Measurements from ENCODE around the gene FMN1.

FMN1 gene

DNA sequence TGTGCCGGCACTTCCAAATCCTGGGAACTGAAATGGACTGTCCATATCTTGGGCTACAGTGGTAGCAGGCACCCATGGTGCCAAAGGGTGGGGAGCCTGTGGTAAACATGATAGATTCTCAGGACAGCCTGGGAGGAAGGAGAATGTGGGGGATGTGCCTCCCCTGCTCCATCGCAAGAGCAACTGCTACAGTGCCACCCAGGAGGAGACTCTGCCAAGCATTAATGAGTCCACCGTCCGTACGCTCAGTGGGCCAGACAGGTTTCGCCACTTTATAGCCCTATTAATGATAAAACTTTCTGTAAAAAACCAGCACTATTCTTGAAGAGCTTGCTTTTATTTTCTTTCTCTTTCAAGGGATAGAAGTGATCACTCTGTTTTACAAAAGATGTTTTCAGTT, 75.2 kb downstream of the FMN1 start:
- no peak for DNase-seq

DNA sequence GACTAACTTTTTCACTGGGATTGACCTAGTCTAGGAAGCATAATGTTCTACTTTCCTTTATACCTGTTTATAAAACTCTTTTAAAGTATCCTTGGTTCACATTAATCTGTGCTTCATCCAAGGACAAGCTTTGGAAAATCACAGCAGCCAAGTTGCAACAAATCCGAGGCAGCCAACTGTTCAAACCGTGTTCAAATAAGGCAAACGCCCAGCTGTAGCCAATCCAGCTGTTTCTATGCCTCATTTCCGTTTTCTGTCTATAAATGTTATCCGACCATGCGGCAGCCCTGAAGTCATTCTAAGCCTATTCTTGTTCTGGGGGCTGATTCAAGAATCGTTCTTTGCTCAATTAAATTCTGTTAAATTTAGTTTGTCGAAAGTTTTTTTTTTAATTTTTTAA, 78.3 kb downstream of the FMN1 start:
- no peak for DNase-seq

DNA sequence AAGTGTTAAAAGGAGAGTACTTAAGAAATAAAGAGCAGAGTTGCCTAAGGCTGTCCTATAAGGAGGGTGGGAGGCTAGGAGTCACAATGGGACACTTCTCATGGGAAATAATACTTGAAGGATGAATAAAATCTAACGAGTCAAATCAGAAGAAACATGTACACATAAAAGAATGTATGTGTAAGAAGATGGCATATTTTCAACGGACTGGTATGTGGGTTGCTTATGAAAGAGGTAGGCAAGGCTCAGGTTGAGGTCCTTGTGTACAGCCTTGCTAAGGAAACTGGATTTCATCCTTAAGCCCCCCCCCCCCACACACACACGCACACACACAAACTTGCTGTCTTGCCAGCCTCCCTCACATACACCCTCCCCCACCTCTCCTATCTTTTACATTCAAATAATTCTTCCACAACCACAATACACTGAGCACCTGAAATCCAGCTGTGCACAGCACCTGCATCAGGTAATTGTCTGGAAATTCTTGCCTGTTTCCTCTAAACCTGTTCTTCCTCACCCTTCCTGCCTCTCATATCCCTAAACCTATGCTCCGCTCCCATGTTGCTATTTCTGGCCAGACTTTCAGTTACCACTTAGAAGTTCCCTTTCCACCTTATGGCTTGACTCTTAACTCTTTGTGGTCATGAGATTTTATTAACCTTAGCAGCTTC, 79.2 kb downstream of the FMN1 start:
- DNase-seq, result no peak

DNA sequence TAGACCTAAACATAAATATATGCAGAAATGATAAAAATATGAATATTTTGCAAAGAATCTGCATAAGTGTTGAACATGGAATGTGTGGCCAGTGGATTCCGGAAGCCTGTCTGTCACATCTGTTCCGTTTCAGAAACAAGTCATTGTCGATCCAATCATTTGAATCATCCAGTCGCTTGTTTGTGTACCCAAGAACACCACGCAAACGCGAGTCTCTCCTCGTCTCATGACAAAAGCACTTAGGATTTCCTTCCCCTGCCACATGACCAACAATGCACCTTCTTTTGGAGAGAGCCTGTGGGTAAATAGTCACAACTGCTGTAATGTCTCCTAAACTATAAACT, 80.2 kb downstream of the FMN1 start:
- DNase-seq, result no peak

DNA sequence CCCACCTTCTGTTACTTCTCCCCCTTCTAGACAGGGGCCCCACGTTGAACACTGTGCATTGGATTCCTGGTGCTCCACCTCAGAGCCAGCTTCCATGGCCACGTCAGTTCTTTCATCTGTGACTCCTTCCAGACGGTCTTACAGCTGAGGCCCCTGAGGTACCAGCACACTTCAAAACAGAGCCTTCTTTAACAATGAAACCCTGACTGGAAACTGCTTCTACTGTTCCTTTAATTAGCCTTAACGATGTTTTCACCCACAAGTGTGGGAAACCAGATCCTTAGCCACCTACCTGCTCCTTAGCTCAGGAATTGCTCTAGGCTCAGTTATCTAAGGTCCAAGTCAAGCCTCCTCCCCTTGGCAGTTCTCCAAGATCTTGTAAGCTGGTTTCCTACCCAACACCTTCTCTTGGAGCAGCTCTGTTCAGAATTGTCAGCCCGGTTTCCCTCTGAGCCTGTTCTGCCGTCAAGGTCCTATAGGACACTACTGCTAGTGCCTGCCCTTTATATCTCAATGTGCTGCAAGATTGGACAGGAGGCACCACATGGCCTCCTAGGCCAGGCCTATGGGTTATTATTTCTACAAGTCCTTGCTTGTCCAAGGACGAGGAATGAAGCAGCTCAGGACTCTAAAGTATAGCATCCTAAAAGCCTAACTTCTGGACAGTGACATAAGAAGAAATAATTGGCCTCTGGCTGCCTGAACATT, 80.7 kb downstream of the FMN1 start:
- DNase-seq, result no peak

DNA sequence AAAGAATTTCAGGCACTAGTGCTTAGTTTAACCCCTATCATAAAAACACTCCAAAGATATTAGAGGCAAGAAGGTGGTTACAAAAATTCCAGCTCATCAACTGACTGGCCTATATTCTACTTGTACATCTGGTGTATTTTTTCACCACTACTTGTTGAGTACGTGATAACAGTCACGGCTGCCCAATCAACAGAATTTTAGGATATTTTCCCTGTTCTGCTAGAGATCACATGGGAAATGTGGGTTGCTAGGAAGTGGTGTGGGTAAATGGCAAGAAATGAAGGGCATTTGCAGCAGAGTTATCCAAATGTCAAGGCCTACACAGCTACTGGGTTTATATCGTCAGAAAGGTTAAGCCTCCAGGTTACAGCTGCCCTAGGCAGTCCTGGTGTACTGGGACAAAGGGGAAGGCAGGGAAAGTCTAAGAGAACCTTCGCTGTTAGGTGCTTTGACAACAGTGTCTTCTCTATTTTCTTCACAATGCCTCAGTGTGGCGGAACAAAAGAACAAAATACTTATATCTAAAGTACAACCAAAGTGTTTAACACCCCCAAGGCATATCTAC, 81.9 kb downstream of the FMN1 start:
- DNase-seq, result no peak

DNA sequence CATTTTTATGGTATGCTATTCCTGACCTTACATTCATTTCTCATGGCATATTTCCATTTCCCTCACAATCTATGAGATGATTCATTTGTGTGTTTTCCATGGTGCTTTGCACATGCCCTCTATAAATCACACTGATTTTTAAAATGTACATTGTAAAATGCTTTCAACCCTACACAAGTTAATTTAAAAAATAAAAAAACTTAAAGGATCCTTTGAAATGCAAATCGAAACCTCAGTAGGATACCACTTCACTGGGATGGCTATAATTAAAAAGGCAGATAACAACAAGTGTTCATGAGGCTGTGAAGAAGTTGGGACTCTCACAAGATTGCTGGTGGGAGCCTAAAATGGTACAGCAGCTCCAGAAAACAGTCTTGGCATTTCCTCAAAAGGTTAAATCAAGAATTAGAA, 83.5 kb downstream of the FMN1 start:
- DNase-seq, result no peak

DNA sequence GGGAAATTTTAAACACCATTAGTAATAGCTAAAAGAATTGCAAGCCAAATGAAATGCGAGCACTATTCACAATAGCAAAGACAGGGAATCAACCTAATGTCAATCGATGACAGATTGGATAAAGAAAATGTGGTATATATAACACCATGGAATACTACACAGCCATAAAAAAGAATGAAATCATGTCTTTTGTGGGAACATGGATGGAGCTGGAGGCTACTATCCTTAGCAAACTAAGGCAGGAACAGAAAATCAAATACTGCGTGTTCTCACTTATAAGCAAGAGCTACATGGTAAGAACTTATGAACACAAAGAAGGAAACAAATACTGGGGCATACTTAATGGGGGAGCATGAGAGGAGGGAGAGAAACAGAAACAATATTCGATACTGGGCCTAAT, 85.2 kb downstream of the FMN1 start:
- no peak for DNase-seq

DNA sequence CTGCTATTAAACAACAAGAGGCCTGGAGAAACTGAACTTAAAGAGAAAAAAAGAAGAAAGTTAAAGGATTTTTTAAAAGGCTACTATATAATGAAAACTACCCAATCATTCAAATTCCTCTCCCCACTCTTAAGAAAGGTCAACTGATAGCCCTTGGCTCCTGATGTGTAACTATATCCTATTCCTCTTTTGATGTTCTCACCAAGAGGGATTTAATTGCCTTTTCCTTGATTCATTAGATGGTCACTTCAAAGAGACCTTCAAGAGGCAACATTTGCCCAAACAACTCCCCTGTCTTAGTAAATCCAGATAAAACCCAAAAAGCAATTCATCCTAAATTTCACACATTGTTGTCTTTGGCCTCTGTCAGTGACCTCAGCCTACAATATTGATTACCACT, 86.0 kb downstream of the FMN1 start:
- DNase-seq, result no peak

DNA sequence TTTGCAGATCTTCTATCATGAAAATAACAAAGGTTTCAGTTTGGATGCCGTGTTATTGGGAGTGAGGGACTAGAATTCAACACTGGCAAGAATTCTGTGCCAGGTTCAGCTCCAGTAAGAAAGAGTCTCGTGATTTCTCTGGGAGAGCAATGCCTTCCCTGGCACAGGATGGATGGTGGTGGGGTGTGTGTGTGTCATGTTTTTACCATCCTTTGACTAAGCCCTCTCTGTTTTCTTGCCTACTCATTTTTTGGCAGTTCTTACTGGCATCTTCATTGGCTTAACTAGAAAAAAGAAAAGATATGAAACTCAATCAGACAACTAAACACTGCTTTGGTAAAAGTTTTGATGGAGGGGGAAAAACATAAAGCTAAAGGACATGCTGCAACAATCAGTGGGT, 86.6 kb downstream of the FMN1 start:
- DNase-seq, result no peak

DNA sequence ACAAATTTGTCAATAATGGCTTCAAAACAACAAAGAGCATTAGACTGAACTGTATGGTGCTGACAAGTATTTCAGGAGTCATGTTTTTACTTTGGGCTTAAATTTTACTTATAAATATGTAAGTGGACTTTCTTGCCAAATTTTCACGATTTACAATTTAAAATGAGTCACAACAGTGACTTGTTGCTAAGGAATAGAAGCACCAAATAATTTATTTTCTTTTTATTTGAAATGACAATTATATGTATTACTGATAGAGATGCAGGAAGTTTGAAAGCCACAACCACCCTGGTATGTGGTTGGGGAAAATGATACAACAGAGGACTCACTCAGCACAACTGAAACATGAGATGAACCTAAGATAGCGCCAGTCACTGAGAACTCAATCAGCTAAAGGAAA, 90.3 kb downstream of the FMN1 start:
- DNase-seq, result peak in 1 of 2 donors; percentile 30

DNA sequence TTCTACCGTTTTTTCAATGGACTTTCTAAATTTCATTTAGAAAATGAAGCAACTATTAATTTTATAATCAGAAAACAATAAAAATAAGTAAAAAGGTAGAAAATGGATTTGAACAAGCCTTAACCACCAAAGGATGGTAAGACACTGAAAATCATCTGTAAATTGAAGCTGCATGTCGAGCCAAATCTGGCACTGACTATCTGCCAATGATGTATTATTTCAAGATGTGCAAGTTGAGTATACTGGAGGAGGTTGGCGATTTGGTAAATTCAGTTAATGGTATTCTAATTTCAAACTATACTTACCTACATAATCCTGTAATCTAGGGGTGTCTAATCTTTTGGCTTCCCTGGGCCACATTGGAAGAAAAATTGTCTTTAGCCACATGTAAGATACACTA, 93.5 kb downstream of the FMN1 start:
- DNase-seq, result no peak

DNA sequence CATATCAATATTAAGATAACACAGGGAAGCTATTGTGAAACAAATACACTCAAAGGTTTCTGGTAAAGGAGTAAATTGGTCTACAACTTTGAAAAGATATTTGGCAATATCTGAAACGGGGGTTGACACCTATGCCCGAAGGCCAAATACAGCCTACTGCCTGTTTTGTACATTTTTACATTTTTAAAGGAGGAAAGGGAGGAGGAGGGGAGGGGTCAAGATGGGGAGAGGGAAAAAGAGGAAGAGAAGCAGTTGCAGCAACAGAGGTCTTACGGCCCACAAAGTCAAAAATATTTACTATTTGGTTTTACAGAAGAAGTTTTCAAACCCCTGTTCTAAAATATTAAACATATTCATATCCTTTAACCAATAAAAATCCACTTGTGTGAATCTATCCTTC, 94.2 kb downstream of the FMN1 start:
- DNase-seq, result no peak

DNA sequence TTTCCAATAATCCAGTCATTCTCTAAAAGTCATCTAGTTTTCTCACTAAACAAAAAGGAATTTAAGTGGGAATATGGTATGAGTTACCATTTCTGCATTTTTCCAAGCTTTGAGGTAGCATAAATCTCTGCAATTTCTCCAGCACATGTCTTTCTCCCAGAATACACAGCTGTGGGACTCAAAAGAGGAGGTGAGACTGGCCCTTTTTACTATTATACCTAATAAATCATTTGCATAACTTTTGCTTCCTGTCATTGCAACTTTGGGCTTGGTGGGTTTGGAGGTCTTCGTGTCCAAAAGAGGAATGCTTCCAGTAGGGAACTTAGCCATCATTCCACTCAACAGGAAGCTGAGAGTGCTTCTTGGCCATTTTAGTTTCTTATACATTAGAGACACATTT, 94.8 kb downstream of the FMN1 start:
- DNase-seq, result no peak

DNA sequence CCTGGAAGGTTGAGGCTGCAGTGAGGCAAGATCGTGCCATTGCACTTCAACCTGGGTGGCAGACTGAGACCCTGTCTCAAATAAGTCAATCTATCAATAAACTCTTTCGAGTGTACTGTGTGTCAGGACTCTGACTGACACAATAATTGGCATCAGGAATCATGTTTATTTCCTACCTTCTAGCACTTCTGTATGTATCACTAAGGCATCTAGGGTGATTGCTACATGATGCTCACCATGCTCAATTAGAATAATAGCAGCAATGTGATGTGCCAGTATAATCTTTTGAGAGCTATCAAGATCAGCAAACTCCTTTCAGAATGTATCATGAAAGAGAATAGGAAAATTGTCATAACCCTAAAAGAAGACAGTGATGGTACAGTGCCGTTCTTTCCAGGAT, 95.3 kb downstream of the FMN1 start:
- no peak for DNase-seq

DNA sequence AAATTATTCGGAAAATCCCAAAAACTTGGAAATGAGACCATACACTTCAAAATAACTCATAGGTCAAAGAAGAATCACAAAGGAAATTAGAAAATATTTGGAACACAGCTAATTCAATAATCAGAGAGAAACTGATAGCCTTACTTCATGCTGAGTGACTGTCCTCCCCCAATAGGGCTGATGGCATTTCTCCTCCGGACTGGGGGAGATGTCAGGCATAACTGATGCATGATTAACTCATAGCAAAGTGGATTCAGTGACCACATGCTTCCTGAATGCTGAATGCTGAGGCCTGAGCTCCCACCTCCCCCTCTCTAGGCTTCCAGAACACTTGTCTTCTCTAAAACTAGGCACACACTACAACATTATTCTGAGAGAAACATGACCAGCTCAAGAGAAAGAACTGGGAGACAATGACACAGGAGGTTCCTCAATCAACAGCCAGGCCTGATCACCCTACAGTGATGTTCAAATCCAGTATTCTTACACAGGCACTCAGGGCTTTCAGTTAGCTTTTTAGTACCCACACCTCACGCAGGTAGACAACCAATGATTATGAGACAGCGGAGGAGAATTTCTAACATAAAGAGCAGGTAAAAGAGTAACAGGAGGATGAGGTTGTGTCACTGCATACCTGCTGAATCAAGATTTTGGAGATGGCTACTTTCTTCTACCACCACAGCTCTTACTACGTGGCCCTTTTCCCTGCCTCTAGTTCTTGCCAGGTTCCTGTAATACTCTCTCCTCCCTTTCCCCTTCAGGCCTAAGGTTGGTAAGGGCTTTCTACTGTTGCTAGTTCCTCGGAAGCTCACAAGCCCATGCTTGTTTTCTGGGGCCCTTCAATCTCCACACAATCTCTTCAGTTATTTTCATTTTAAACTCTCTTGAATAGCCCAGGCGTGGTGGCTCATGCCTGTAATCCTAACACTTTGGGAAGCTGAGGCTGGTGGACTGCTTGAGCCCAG, 96.1 kb downstream of the FMN1 start:
- DNase-seq, result no peak

DNA sequence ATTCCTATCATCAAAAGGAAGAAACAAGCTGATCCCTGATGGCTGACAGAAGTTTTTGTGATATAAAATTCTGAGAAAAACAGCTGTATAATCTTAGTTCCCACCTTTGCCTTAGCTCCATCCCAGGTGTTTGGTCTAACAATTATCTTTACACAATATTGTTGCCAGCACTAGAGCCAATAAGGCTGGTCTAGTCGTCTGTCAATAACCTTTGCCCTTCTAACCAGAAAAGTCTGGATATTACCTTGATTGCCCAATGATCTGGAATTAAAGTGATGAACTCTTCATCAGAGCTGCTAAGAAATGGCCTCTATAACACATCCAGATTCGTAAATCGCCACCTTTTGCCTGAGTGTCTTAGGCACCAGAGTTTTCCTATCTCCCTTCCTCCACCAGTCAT, 98.4 kb downstream of the FMN1 start:
- no peak for DNase-seq

DNA sequence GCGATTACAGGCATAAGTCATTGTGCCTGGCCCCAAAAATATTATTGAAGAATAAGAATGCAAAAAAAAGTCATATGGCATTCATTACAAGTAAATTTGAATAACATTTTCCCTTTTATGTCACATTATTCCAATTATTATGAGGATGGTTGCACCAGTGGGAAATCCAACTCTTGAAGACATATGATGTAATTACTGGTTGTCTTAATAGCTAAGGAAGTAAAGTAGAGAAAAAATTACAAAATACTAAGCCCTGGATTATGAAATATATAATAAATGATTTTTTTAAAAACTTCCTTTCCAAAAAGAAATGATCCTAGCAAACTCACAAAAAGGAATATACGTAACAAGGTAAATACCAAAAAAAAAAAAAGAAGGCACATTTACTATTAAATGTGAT, 98.9 kb downstream of the FMN1 start:
- no peak for DNase-seq

DNA sequence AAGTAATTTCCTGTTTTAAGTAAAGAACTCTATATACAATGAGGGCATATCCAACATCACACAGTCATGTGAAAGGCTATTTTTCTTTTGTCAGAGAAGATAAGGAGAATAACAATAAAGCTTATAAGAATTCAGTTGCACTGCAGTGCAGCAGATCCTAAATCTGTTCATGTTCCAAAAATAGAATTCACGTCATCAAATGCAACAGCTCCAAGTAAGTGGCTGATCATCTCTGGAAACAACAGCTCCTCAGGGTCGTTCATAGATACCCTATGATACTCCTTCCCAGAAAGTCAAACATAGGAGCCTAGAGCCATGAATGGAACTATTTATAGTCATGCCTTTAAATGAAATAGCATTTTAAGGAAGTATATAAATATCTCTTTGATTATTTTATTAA, 100.2 kb downstream of the FMN1 start:
- no peak for DNase-seq

DNA sequence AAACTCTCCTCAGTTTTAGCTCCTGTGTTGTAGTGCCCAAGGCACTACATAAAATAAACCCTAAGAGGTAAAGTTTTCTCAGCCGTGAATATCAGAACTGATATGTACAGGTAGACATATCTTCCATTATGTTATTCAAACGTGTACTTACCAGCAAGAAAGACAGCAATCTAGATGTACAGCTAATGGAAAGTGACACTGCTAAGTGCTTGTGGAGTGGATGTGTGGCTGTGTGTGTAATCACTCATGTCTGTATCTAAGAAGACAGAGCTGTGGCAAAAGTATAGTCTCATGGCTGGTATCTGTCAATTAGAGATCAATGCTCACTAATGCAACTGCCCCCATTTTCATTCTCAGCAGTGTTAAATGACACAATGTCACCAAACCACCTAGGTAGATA, 101.3 kb downstream of the FMN1 start:
- no peak for DNase-seq

DNA sequence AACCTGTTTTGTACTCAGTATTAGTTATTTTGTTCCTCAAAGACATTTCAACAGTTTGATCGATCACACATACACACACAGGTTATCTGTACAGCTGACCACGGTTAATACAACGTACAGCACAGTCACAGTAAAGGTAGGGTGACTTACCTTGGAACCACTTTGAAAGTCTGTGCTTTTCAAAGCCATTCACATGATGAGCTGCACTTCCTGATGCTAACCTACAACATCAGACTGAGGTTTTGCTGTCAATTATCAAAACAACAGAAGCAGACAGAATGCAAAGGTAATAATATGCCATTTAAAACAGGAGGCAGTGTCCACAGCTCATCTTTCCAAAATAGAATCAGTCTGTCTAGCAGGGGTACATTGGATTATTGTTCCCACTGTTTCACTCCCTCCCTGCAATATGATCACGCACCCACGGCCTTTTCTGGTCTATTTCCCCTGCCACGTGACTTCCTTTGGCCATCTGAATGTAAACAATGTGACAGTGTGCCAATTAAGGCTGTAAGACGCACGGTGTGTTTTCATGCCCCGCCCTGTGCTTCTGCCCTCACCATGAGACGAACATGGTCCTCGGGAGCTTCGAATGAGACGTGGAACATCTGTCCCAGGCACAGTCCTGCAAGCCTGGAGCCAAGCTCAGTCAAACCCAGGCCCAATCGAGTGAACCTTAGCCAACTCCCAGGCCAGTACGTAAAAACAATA, 102.4 kb downstream of the FMN1 start:
- DNase-seq, result no peak

DNA sequence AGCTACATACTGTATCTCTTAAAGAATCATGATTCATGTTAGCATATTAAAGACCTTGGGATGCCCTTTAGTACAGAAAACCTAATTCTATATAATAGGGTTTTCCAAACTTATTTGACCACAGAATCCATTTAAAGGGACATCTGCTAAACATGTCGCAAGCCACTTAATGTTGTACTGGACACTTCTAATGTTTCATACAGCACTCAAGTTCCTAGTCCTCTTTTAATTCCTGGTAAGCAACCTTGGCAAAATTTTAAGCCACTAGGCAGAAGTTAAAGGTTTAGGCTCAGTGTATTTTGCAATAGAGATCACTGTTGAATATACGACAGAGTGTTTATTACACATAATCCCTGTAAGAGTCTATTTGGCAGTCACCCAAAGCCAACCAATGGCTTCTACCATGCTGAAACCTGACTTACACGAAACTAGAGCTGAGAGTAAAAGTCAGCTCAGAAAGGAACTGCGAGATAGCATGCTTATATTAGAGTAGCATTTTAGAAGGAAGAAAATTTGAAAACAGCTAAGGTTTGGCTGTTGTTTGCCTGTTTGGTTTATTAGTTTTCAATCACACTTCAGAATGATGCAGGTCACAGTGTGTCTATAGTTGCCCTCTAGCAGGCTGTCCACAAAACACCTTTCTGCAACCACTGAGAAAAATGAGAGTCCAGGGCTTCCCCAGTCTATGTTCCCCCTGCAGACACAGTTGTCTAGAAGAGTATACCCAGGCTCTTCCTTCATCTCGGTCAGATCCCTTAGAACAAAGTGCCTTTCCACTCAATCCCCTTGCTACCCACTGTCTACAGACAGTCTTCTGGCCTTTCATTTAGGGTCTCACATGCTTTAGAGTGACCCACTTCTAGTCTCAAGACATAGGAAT, 104.4 kb downstream of the FMN1 start:
- DNase-seq, result no peak

All from CD4-positive, alpha-beta T cell treated with Interferon alpha-2 for 1 hour (primary cell).